Caco-2 (cell line): ENCODE data around the gene KAT5. TPM values are rescaled to one million over a fixed set of nuclear protein-coding genes. Genes with fewer than 3 reads are reported as not detected.

Source experiments
- BruUV-seq: library from RNA; stranded (reverse); fragments of 400-500 nt; replicated peaks from 2 replicates; lab custom pipeline; 2021; lab: Mats Ljungman, UMichigan
- CTCF ChIA-PET: fragments of 300-600 bp; sonication (Branson Sonifier 250); formaldehyde crosslinking; loops from one replicate; lab custom pipeline; 2022; ENCODE audit warnings: antibody characterized with exemption; lab: Charles Lee
- POLR2A ChIA-PET: fragments of 300-600 bp; sonication (Branson Sonifier 250); formaldehyde crosslinking; loops from one replicate; lab custom pipeline; 2022; ENCODE audit warnings: antibody characterized with exemption; lab: Charles Lee
- DNase-seq, 2 experiments: peaks; one replicate each; pipeline versions ENCODE4 v3.0.0 to v3.0.0-alpha.2; 2020 to 2022
- H3K27me3 ChIP-seq: replicated peaks from 2 replicates; pipeline ENCODE4 v1.6.0; 2011; ENCODE audit warnings: low read length; ENCODE audit not compliant: control insufficient read depth, insufficient read depth
- H3K36me3 ChIP-seq: 2 replicates; pipeline ENCODE4 v1.5.1; 2011; ENCODE audit warnings: low read length; ENCODE audit not compliant: control insufficient read depth, insufficient read depth
- H3K4me1 ChIP-seq: fragments of 250-450 bp; sonication (Bioruptor Pico); 2 replicates; pipeline ENCODE4 v1.5.1; 2020; ENCODE audit warnings: mild to moderate bottlenecking
- H3K4me3 ChIP-seq: 2 replicates; pipeline ENCODE4 v1.5.1; 2011; ENCODE audit warnings: low read depth, mild to moderate bottlenecking, control low read depth, low read length
- H3K9me3 ChIP-seq: fragments of 250-450 bp; sonication (Bioruptor Pico); 2 replicates; pipeline ENCODE4 v1.5.1; 2020; ENCODE audit warnings: mild to moderate bottlenecking, moderate library complexity
- H3K27ac Mint-ChIP-seq: one replicate; pipeline ENCODE4 v1.8.0; 2022; ENCODE audit warnings: mixed read lengths; ENCODE audit not compliant: unreplicated experiment
- H3K27me3 Mint-ChIP-seq: one replicate; pipeline ENCODE4 v1.8.0; 2022; ENCODE audit warnings: mixed read lengths; ENCODE audit not compliant: insufficient read depth, unreplicated experiment
- H3K36me3 Mint-ChIP-seq: one replicate; pipeline ENCODE4 v1.8.0; 2022; ENCODE audit warnings: mild to moderate bottlenecking, mixed read lengths; ENCODE audit not compliant: insufficient read depth, unreplicated experiment
- H3K4me1 Mint-ChIP-seq: one replicate; pipeline ENCODE4 v1.8.0; 2022; ENCODE audit warnings: low read depth, mixed read lengths; ENCODE audit not compliant: unreplicated experiment
- H3K4me3 Mint-ChIP-seq: one replicate; pipeline ENCODE4 v1.8.0; 2022; ENCODE audit warnings: mild to moderate bottlenecking, moderate library complexity, mixed read lengths; ENCODE audit not compliant: unreplicated experiment
- H3K9me3 Mint-ChIP-seq: one replicate; pipeline ENCODE4 v1.8.0; 2022; ENCODE audit warnings: mixed read lengths; ENCODE audit not compliant: unreplicated experiment
- CTCF ChIP-seq, 2 experiments: fragments of 200-600 bp in 1 of 2; IDR thresholded peaks; 1 replicate in 1 of 2; 2 replicates in 1 of 2; pipeline versions ENCODE4 v1.5.1 to v1.8.0; 2011 to 2022; ENCODE audit warnings: antibody characterized with exemption in 1 of 2, control low read depth in 1 of 2, inconsistent platforms in 1 of 2, low read depth in 1 of 2, low read length in 1 of 2, mild to moderate bottlenecking in 1 of 2, moderate library complexity in 1 of 2; ENCODE audit not compliant: insufficient read depth in 1 of 2, severe bottlenecking in 1 of 2, unreplicated experiment in 1 of 2
- intact Hi-C: fragments of 100-400 bp; cut with micrococcal nuclease; formaldehyde crosslinking; loops from one replicate; pipeline ENCODE4 v1.10.0; 2022; ENCODE audit not compliant: unreplicated experiment
- total RNA-seq: library from RNA; stranded (reverse); gene quantifications from 2 replicates; pipeline ENCODE4 v1.2.3, GENCODE V29; 2022

KAT5 gene
- total RNA-seq, 1 experiment from 2014 or later = 70.1 TPM

- H3K4me1 ChIP-seq = no peaks in the 10 kb centered on the region; the same call in 1 of the 2 replicates
- H3K9me3 ChIP-seq = no peaks in the 10 kb centered on the region
- H3K27me3 Mint-ChIP-seq = peaks cover 2% of the 10 kb centered on the region
- H3K27me3 ChIP-seq = no peaks in the 10 kb centered on the region
- no peak overlapping the region for H3K4me3 ChIP-seq
- no TSS peak for BruUV-seq
- peaks cover 10% of the 10 kb centered on the region for H3K4me1 Mint-ChIP-seq
- H3K27ac Mint-ChIP-seq = no peak overlapping the region
- intact Hi-C loops = no loop called here
- DNase-seq = no peak
- TF ChIP-seq CTCF (IDR thresholded peaks at IDR 0.05; ENCODE audit: insufficient read depth in 1 of 2, low read depth in 1 of 2, low read length in 1 of 2, severe bottlenecking in 1 of 2, unreplicated experiment in 1 of 2) = no peak
- H3K9me3 Mint-ChIP-seq = no peaks in the 10 kb centered on the region
- CTCF ChIA-PET = no interaction called here
- peaks cover 74% of the 10 kb centered on the region for H3K36me3 Mint-ChIP-seq
- peak overlapping the region; percentile 86 for H3K4me3 Mint-ChIP-seq
- peaks cover 12% of the 10 kb centered on the region for H3K36me3 ChIP-seq
- POLR2A ChIA-PET = interaction anchor here (1.4 kb wide), 1 partner anchor 140 kb away, joined by 7 read pairs; no protein-coding TSS in a partner anchor
These were observed 6.5 kb downstream of the KAT5 start for GRCh38 chr11:65718531-65718930.

GRCh38 chr11:65718964-65719492 is 7.0 kb downstream of the KAT5 start:
- H3K27me3 ChIP-seq = no peaks in the 10 kb centered on the region
- intact Hi-C loops = no loop called here
- DNase-seq = no peak
- H3K9me3 ChIP-seq = no peaks in the 10 kb centered on the region
- peaks cover 69% of the 10 kb centered on the region for H3K36me3 Mint-ChIP-seq
- BruUV-seq = no TSS peak
- peaks cover 10% of the 10 kb centered on the region for H3K4me1 Mint-ChIP-seq
- POLR2A ChIA-PET = interaction anchor here (1.0 to 1.4 kb wide), 2 partner anchors 99 to 140 kb away, joined by 4 to 7 read pairs; no protein-coding TSS in a partner anchor
- H3K4me1 ChIP-seq = no peaks in the 10 kb centered on the region; the same call in 1 of the 2 replicates
- CTCF ChIA-PET = interaction anchor here (0.6 to 2.1 kb wide), 6 partner anchors 7 to 720 kb away, joined by 3 to 20 read pairs (median 4); partner anchors contain the start of genes KAT5, MRPL11 and OVOL1
- H3K4me3 Mint-ChIP-seq = peak overlapping the region; percentile 86
- TF ChIP-seq CTCF (IDR thresholded peaks at IDR 0.05; ENCODE audit: insufficient read depth in 1 of 2, low read depth in 1 of 2, low read length in 1 of 2, severe bottlenecking in 1 of 2, unreplicated experiment in 1 of 2) = no peak
- peaks cover 2% of the 10 kb centered on the region for H3K27me3 Mint-ChIP-seq
- peaks cover 12% of the 10 kb centered on the region for H3K36me3 ChIP-seq
- no peak overlapping the region for H3K27ac Mint-ChIP-seq
- no peaks in the 10 kb centered on the region for H3K9me3 Mint-ChIP-seq
- H3K4me3 ChIP-seq = peak overlapping the region; percentile 98; the same call in 1 of the 2 replicates

- Histone ChIP-seq H3K4me1 (no peaks in the 10 kb centered on the region; the same call in 1 of the 2 replicates), H3K27me3 (no peaks in the 10 kb centered on the region), H3K4me3 (peak overlapping the region; percentile 98), H3K36me3 (peaks cover 10% of the 10 kb centered on the region), H3K9me3 (no peaks in the 10 kb centered on the region)
- peaks cover 10% of the 10 kb centered on the region for H3K4me1 Mint-ChIP-seq
- BruUV-seq = no TSS peak
- ChIA-PET CTCF (interaction anchor here (0.8 to 2.1 kb wide), 7 partner anchors 8 to 140 kb away, joined by 4 to 20 read pairs (median 4); partner anchors contain the start of genes KAT5, MUS81 and OVOL1), POLR2A (interaction anchor here (1.0 to 1.7 kb wide), 4 partner anchors 8 to 139 kb away, joined by 4 to 34 read pairs (median 6); partner anchors contain the start of genes KAT5 and RELA)
- peak in 1 of 2 experiments; percentile 49 for DNase-seq
- H3K27me3 Mint-ChIP-seq = peaks cover 3% of the 10 kb centered on the region
- TF ChIP-seq CTCF (IDR thresholded peaks at IDR 0.05; ENCODE audit: insufficient read depth in 1 of 2, low read depth in 1 of 2, low read length in 1 of 2, severe bottlenecking in 1 of 2, unreplicated experiment in 1 of 2) = no peak
- peak overlapping the region; percentile 86 for H3K4me3 Mint-ChIP-seq
- peaks cover 61% of the 10 kb centered on the region for H3K36me3 Mint-ChIP-seq
- intact Hi-C loops = loop anchor here (1.0 kb wide), 1 partner anchor 8 kb away; the partner anchor contains the start of gene KAT5
- H3K9me3 Mint-ChIP-seq = no peaks in the 10 kb centered on the region
- H3K27ac Mint-ChIP-seq = peak overlapping the region; percentile 68
These were observed 7.8 kb downstream of the KAT5 start for GRCh38 chr11:65719871-65720210.
